DND-41 (cell line): ENCODE measurements around the gene SH2D3A.

Experiments
- ATAC-seq: fragments of 200-7000 bp; cut with Tn5 transposase; 3 replicates; pipeline ENCODE4 v1.9.1; 2021; ENCODE audit warnings: low read depth; ENCODE audit not compliant: insufficient read depth
- DNase-seq: peaks from one replicate; pipeline ENCODE4 v3.0.0-alpha.2; 2020
- H2AFZ ChIP-seq: 2 replicates; pipeline ENCODE4 v1.6.0; 2012; ENCODE audit warnings: low read depth, low read length
- H3K27ac ChIP-seq: 2 replicates; pipeline ENCODE4 v1.5.1; 2012; ENCODE audit warnings: low read length, inconsistent platforms
- H3K27me3 ChIP-seq: fragments of 200-600 bp; sonication (generic); 2 replicates; pipeline ENCODE4 v1.6.0; 2012; ENCODE audit warnings: low read length, mild to moderate bottlenecking, inconsistent platforms; ENCODE audit not compliant: insufficient read depth, poor library complexity
- H3K36me3 ChIP-seq: 2 replicates; pipeline ENCODE4 v1.5.1; 2012; ENCODE audit warnings: low read length, inconsistent platforms; ENCODE audit not compliant: insufficient read depth
- H3K4me1 ChIP-seq: 2 replicates; pipeline ENCODE4 v1.5.1; 2012; ENCODE audit warnings: mild to moderate bottlenecking, low read length; ENCODE audit not compliant: insufficient read depth
- H3K4me2 ChIP-seq: 2 replicates; pipeline ENCODE4 v1.6.0; 2012; ENCODE audit warnings: mild to moderate bottlenecking, moderate library complexity, low read length, inconsistent platforms; ENCODE audit not compliant: insufficient read depth
- H3K4me3 ChIP-seq, 2 experiments: fragments of 200-600 bp in 1 of 2; shearing (Covaris generic) in 1 of 2; 2 replicates each; pipeline ENCODE4 v1.5.1; 2012 to 2016; ENCODE audit warnings: inconsistent platforms in 2 of 2, low read length in 2 of 2, mild to moderate bottlenecking in 2 of 2, low read depth in 1 of 2, moderate library complexity in 1 of 2
- H3K79me2 ChIP-seq: 2 replicates; pipeline ENCODE4 v1.6.0; 2012; ENCODE audit warnings: low read length, inconsistent platforms; ENCODE audit not compliant: insufficient read depth
- H3K9ac ChIP-seq: 2 replicates; pipeline ENCODE4 v1.6.0; 2012; ENCODE audit warnings: low read depth, mild to moderate bottlenecking, inconsistent platforms, low read length, moderate library complexity
- H3K9me3 ChIP-seq: 2 replicates; pipeline ENCODE4 v1.5.1; 2012; ENCODE audit warnings: low read length, moderate library complexity, mild to moderate bottlenecking, inconsistent platforms; ENCODE audit not compliant: insufficient read depth, severe bottlenecking
- H4K20me1 ChIP-seq: 2 replicates; pipeline ENCODE4 v1.6.0; 2012; ENCODE audit warnings: low read length; ENCODE audit not compliant: insufficient read depth
- EZH2 ChIP-seq: IDR thresholded peaks from 3 replicates; pipeline ENCODE4 v1.6.1; 2012; ENCODE audit warnings: borderline replicate concordance, low read depth, mild to moderate bottlenecking, moderate library complexity, low read length, inconsistent platforms; ENCODE audit not compliant: severe bottlenecking
- TF ChIP-seq, protein P1 (sequence below): IDR thresholded peaks from 2 replicates; pipeline ENCODE4 v1.5.1; 2012; ENCODE audit warnings: borderline replicate concordance, low read length, moderate library complexity, mild to moderate bottlenecking; ENCODE audit not compliant: poor library complexity, severe bottlenecking; ENCODE audit errors: extremely low read depth

Gene SH2D3A

DNA sequence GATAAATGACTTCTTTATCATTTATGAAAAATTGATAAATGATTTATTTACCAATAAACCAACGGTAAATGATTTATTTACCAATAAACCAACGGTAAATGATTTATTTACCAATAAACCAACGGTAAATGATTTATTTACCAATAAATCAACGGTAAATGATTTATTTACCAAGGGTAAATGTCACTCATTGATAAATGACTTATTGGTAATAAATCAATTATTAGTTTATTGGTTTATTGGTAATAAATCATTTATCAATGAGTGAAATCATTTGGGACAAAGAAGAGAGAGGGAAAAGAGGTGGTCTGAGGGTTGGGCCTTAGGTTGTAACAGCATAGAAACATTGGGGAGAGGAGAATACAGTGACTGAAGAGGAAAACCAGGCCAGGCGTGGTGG is 26.7 kb upstream of the SH2D3A start:
- Histone ChIP-seq H4K20me1 (peaks cover 3% of the 10 kb centered on the region; the same call in 1 of the 2 replicates), H3K4me3 (no peak overlapping the region), H3K4me2 (no peak overlapping the region), H3K36me3 (peaks cover 24% of the 10 kb centered on the region), H3K27ac (no peak overlapping the region), H2AFZ (no peak overlapping the region), H3K9me3 (peaks cover 4% of the 10 kb centered on the region), H3K27me3 (no peaks in the 10 kb centered on the region), H3K4me1 (no peaks in the 10 kb centered on the region), H3K79me2 (peaks cover 92% of the 10 kb centered on the region), H3K9ac (no peak overlapping the region)
- TF ChIP-seq, protein P1, sequence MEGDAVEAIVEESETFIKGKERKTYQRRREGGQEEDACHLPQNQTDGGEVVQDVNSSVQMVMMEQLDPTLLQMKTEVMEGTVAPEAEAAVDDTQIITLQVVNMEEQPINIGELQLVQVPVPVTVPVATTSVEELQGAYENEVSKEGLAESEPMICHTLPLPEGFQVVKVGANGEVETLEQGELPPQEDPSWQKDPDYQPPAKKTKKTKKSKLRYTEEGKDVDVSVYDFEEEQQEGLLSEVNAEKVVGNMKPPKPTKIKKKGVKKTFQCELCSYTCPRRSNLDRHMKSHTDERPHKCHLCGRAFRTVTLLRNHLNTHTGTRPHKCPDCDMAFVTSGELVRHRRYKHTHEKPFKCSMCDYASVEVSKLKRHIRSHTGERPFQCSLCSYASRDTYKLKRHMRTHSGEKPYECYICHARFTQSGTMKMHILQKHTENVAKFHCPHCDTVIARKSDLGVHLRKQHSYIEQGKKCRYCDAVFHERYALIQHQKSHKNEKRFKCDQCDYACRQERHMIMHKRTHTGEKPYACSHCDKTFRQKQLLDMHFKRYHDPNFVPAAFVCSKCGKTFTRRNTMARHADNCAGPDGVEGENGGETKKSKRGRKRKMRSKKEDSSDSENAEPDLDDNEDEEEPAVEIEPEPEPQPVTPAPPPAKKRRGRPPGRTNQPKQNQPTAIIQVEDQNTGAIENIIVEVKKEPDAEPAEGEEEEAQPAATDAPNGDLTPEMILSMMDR: no peak
- no peak for TF ChIP-seq EZH2
- ATAC-seq (no peak), DNase-seq (no peak)

DNA sequence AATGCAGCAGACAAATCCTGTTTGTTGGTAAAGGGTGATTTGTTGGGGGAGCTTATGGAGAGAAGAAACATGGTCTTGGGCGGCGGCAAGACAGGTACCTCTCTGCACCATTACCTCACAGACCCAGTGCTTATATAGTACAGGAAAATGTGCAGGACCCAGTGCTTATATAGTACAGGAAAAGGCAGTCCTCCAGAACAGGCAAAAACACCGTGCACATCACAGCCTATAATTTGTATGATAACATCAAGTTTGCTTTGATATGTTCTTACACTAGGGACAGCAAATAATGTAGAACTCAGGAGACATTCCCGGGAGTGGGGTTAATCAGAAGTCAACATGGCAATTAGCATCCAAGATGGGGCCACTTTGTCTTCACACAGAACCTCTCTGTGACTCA is 26.2 kb upstream of the SH2D3A start:
- Histone ChIP-seq H3K9me3 (peaks cover 4% of the 10 kb centered on the region), H2AFZ (no peak overlapping the region), H3K4me1 (no peaks in the 10 kb centered on the region), H3K79me2 (peaks cover 92% of the 10 kb centered on the region), H3K4me3 (no peak overlapping the region), H4K20me1 (peaks cover 3% of the 10 kb centered on the region; the same call in 1 of the 2 replicates), H3K27ac (no peak overlapping the region), H3K4me2 (no peak overlapping the region), H3K36me3 (peaks cover 30% of the 10 kb centered on the region), H3K27me3 (no peaks in the 10 kb centered on the region), H3K9ac (no peak overlapping the region)
- DNase-seq (no peak), ATAC-seq (no peak)
- TF ChIP-seq EZH2: no peak
- TF ChIP-seq, protein P1: no peak

- Histone ChIP-seq H3K4me1 (no peaks in the 10 kb centered on the region), H3K27me3 (no peaks in the 10 kb centered on the region), H3K36me3 (peaks cover 30% of the 10 kb centered on the region), H4K20me1 (peaks cover 3% of the 10 kb centered on the region; the same call in 1 of the 2 replicates), H3K27ac (no peak overlapping the region), H3K79me2 (peaks cover 81% of the 10 kb centered on the region), H3K9ac (no peak overlapping the region), H2AFZ (no peak overlapping the region), H3K4me3 (no peak overlapping the region), H3K9me3 (peaks cover 4% of the 10 kb centered on the region), H3K4me2 (no peak overlapping the region)
- TF ChIP-seq EZH2: no peak
- TF ChIP-seq, protein P1: no peak
- ATAC-seq (no peak), DNase-seq (no peak)
Measured at GRCh38 chr19:6791237-6791636, 24.0 kb upstream of the SH2D3A start.
